HG03025 (cell line): Measurements from ENCODE around the gene OGFOD3.

ENCODE experiments used
- ATAC-seq: cut with Tn5 transposase; IDR thresholded peaks from one replicate; pipeline ENCODE4 v1.9.1; 2021; ENCODE audit warnings: mild to moderate bottlenecking, moderate library complexity; ENCODE audit not compliant: unreplicated experiment, low FRiP score

Gene OGFOD3

GRCh38 chr17:82343560-82343959, 74.8 kb downstream of the OGFOD3 start:
- no peak for ATAC-seq

GRCh38 chr17:82342361-82343079, 75.9 kb downstream of the OGFOD3 start:
- no peak for ATAC-seq

GRCh38 chr17:82339634-82340580, 78.5 kb downstream of the OGFOD3 start:
- no peak for ATAC-seq
